AG04449 (cell line): ENCODE results near the gene WAPL.
A peak's percentile ranks its signal among the peaks of the same experiment; 100 is the strongest.

Source experiments
- CTCF ChIA-PET: fragments of 350-600 bp; formaldehyde crosslinking; extraction: SDS; loops from one replicate; lab custom pipeline; 2021; ENCODE audit warnings: antibody characterized with exemption; lab: Yijun Ruan, JAX
- POLR2A ChIA-PET: fragments of 400-600, 350-600 bp; formaldehyde crosslinking; extraction: SDS; loops from one replicate; lab custom pipeline; 2020; ENCODE audit warnings: antibody characterized with exemption, inconsistent platforms; lab: Yijun Ruan, JAX
- DNase-seq: peaks from one replicate; pipeline ENCODE4 v3.0.0-alpha.2; 2010; ENCODE audit warnings: low read depth, low spot score
- H3K4me3 ChIP-seq: 2 replicates; pipeline ENCODE4 v1.5.1; 2011; ENCODE audit warnings: low read depth, mild to moderate bottlenecking, control low read depth, low read length
- CTCF ChIP-seq: IDR thresholded peaks from one replicate; pipeline ENCODE4 v1.5.1; 2011; ENCODE audit warnings: mild to moderate bottlenecking, moderate library complexity, low read length, control low read depth, inconsistent platforms; ENCODE audit not compliant: insufficient read depth; ENCODE audit errors: missing control alignments

WAPL gene

DNA sequence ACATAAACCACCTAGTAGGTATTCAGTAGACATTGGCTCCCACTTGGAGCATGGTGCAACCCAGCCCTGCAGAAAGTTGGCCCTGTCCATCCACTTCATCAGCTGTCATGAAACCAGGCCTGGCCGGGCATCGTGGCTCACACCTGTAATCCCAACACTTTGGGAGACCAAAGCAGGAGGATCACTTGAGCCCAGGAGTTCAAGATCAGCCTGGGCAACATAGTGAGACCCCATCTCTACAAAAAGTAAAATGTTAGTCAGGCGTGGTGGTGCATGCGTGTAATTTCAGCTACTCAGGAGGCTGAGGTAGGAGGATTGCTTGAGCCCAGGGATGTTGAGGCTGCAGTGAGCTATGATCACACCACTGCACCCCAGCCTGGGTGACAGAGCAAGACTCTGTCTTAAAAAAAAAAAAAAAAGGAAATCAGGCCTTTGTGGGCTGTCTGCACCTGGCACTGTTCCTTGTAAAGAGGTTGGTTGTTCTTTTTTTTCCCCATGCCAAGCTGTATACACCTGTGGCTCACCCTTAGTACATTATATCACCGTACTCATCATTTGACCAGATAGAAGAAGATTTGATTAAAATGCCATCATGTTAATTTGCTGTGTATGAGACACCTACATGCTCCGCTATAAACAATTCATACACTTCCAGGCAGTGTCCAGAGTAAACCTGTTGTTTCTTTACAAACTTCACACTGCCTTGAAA lies 109.6 kb downstream of the WAPL start:
- POLR2A ChIA-PET = interaction anchor here (0.6 to 2.3 kb wide), 4 partner anchors 11 to 497 kb away, joined by 3 to 15 read pairs (median 3); no protein-coding TSS in a partner anchor
- CTCF ChIA-PET = interaction anchor here (0.6 to 2.5 kb wide), 4 partner anchors 11 to 173 kb away, joined by 3 to 24 read pairs (median 6); no protein-coding TSS in a partner anchor
- H3K4me3 ChIP-seq = no peak overlapping the region; the same call in 1 of the 2 replicates
- no peak for TF ChIP-seq CTCF
- DNase-seq = no peak

- peak; percentile 61 for DNase-seq
- CTCF ChIA-PET = interaction anchor here (0.8 to 2.5 kb wide), 3 partner anchors 10 to 173 kb away, joined by 3 to 24 read pairs (median 9); no protein-coding TSS in a partner anchor
- POLR2A ChIA-PET = interaction anchor here (0.6 to 2.3 kb wide), 4 partner anchors 11 to 498 kb away, joined by 3 to 15 read pairs (median 3); no protein-coding TSS in a partner anchor
- H3K4me3 ChIP-seq = no peak overlapping the region; the same call in 1 of the 2 replicates
- TF ChIP-seq CTCF = no peak
Observed at GRCh38 chr10:86411281-86411841, 110.2 kb downstream of the WAPL start.

DNA sequence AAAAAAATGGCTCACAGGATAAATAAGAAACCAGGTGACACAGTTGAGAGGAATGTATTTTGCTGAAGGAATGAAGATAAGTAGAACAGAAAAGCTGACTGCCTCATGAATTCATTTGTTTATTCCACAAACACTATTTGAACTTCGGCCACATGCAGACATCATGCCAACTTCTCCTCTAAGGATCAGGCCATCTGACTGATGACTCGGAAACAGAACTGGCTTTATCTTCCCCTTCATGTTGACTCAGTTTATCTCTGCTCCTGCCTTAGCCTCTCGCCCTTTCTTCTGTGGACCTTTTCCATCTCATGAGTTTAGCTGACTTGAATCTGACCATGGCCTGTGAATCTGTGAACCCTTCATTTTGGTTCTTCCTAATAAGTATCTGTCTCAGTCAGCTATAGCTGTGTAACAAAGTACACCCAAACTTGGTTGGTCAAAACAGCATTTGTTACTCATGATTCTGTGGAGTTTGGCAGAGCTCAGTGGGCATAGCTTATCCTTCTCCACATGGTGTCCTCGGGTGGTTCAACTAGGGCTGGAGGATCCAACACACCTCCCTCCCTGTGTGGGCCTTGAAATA lies 111.0 kb downstream of the WAPL start:
- POLR2A ChIA-PET = interaction anchor here (2.3 kb wide), 1 partner anchor 10 kb away, joined by 15 read pairs; no protein-coding TSS in a partner anchor
- DNase-seq = peak; percentile 59

GRCh38 chr10:86409183-86409582 lies 112.4 kb downstream of the WAPL start:
- DNase-seq = no peak
- no peak overlapping the region for H3K4me3 ChIP-seq
- POLR2A ChIA-PET = no interaction called here
- CTCF ChIA-PET = interaction anchor here (2.3 kb wide), 1 partner anchor 9 kb away, joined by 9 read pairs; no protein-coding TSS in a partner anchor
- no peak for TF ChIP-seq CTCF

More for the DNA sequence above, 111.0 kb downstream of the WAPL start:
- no peak overlapping the region for H3K4me3 ChIP-seq
- CTCF ChIA-PET = interaction anchor here (2.4 to 2.5 kb wide), 2 partner anchors 9 to 174 kb away, joined by 9 to 24 read pairs; no protein-coding TSS in a partner anchor
- no peak for TF ChIP-seq CTCF

DNA sequence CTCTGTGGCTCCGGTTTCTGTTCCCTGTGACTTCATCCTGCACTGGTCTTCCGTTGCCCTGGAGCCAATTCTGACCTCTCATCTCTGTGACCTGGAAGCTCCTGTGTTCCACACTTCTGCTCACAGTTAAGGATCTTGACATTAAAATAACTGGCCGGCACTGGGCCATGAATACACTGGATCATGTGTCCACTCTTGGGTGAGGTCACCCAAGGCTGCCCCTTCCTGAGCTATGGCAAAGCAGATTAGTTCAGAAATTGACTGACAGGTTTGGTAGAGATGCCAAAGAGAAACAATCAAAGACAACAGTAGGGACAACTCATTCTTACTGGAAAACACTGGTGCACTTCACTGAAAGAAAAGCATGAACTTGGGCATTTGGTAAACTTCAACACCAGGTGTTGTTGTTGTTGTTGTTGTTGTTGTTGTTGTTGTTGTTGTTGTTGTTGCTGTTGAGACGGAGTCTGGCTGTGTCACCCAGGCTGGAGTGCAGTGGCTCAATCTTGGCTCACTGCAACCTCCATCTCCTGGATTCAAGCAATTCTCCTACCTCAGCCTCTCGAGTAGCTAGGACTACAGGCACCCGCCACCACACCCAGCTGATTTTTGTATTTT lies 118.3 kb downstream of the WAPL start:
- ChIA-PET POLR2A (no interaction called here), CTCF (interaction anchor here (4.0 to 5.8 kb wide), 2 partner anchors 8 to 183 kb away, joined by 24 to 120 read pairs; no protein-coding TSS in a partner anchor)

More for the DNA sequence above, 118.3 kb downstream of the WAPL start:
- no peak for DNase-seq
- no peak overlapping the region for H3K4me3 ChIP-seq
- no peak for TF ChIP-seq CTCF
